AG08396 (cell line): Measurements from ENCODE around the gene LOXL4.
"Not testable (repeated sequence)": the region's sequence is repeated elsewhere in the genome, so short reads cannot be mapped to it uniquely, and the experiment has no call there.

Source experiments
- DNase-seq: peaks from one replicate; pipeline ENCODE4 v3.0.0; 2012; ENCODE audit warnings: low spot score, mixed read lengths

LOXL4 gene

DNA sequence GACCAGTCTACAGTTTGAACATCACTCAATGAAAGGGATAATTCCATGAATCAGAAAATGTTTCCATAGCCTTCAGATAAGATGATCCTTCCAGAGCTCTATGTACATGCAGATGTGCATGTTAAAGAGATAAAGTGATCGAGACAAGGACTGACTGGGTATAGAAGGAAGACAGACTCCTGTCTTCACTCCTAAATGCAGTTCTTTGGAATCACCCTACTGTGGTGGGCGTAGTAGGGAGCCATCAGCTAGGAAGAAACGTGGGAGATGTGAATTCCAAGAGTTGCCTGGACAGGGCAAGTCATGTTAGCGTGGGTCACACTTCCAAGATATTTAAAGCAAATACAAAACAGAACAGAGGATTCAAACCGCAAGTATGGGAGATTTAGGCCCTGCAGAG is 23.9 kb downstream of the LOXL4 start:
- DNase-seq, result peak; percentile 4

DNA sequence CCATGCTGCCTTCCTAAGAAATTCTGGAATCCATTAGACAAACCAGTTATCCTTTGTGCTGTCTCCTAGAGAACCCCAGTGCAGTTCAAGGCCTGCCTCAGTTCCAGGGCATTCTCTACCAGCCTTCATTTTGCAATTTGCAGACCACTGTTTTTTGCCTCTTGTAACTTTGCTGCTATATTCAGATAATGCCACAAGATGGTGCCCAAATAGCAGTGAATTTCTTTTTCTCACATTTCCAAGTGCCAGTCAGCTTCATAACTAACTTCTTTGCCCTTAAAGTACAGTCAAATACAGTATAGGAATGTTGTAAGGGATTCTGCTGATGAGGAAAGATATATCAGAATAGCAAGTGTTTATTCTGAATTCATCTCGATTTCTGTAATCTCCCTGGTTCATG is 25.2 kb downstream of the LOXL4 start:
- peak; percentile 23 for DNase-seq

DNA sequence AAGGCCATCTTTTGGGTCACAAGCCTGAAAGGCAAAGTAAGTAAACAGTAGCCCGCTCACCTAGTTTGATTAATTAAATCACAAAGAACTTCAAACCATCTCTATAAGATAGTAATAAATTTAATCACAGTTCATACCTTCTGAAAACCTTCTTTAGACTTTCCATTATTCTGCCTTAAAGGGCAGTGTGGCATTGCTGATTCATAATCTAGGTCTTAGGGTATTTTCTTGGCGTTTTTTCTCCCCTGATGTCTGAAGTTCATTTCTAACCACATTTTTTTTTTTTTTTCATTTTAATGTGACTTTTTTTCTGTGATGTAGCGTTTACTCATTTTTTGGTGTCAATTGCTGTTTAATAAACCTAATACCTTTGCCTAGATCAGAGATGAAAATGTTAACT is 27.5 kb downstream of the LOXL4 start:
- DNase-seq, result no peak

DNA sequence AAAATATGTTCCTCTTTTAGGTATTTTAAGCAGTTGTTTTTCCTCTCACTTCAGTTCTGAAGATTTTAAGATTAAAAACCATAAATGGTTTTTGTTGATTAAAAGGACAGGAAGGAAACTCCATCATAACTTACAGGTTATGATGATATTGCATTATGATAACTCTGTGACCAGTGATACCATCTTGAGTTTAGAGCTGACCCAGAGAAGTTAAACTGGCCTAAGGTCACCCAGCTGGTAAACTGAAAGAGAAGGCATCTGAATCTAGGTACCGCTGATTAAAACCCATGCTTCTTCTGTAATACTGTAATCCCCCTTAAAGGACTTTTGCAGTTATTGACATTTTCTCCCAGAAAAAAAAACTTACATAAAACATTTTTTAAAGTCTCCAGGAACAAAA is 29.6 kb downstream of the LOXL4 start:
- DNase-seq, result no peak

DNA sequence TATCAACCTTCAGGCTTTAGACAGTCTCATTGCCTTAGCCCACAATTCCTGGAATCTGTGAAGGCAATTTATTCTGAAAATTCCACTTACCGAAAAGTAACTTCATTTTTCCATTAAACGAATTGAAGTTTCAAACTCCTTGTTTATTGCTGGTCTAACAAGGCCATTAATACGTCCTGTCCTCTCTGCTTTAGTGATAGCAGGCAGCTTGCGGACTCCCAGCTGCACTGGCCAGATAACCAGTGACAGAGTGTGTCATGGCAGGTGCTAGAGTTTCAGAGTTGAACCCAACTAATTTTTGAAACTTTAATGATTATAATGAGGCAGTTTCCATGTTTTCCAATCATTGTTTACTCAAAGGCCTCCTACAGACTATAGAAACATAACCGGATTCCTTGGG is 31.1 kb downstream of the LOXL4 start:
- DNase-seq, result no peak

DNA sequence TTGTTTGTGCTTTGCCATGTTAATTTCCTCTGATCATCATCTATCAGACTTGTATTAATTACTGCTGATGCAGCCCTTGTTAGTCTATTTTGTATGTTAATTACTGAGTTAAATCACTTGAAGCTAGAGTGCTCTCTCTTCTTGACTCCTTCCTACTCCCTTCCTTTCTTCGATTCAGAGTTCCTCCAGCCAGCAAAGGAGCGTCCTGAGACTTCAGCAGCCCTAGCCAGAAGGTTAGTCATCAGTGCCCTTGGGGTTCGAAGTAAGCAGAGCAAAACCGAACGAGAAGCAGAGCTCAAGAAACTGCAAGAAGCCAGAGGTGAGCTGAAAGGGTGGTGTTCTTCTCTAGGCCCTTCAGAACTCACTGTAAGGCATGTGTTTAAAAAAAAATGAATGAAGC is 32.1 kb downstream of the LOXL4 start:
- DNase-seq, result no peak

DNA sequence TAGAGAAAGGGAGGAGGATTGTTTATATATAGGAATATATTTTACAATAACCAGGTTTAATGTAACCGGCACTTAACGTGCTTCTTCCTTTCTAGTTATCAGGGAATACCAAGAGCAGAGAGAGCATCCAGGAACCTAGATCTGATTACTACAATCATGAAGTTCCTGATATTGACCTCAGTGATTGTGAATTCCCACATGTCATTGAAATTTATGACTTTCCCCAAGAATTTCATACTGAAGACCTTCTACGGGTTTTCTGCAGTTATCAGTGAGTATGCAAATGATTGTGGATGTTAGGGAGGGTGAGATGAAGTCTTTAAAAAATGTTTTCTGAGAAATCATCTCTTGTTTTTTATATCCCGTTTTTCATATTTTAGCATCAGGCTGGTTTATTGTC is 36.6 kb downstream of the LOXL4 start:
- DNase-seq, result no peak

DNA sequence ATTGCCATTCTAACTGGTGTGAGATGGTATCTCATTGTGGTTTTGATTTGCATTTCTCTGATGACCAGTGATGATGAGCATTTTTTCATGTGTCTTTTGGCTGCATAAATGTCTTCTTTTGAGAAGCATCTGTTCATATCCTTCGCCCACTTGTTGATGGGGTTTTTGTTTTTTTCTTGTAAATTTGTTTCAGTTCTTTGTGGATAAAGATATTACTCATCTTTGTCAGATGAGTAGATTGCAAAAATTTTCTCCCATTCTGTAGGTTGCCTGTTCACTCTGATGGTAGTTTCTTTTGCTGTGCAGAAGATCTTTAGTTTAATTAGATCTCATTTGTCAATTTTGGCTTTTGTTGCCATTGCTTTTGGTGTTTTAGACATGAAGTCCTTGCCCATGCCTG is 39.7 kb downstream of the LOXL4 start:
- DNase-seq, result not testable (repeated sequence)

DNA sequence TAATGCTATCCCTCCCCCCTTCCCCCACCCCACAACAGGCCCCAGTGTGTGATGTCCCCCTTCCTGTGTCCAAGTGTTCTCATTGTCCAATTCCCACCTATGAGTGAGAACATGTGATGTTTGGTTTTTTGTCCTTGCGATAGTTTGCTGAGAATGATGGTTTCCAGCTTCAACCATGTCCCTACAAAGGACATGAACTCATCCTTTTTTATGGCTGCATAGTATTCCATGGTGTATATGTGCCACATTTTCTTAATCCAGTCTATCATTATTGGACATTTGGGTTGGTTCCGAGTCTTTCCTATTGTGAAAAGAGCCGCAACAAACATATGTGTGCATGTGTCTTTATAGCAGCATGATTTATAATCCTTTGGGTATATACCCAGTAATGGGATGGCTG is 40.3 kb downstream of the LOXL4 start:
- not testable (repeated sequence) for DNase-seq

DNA sequence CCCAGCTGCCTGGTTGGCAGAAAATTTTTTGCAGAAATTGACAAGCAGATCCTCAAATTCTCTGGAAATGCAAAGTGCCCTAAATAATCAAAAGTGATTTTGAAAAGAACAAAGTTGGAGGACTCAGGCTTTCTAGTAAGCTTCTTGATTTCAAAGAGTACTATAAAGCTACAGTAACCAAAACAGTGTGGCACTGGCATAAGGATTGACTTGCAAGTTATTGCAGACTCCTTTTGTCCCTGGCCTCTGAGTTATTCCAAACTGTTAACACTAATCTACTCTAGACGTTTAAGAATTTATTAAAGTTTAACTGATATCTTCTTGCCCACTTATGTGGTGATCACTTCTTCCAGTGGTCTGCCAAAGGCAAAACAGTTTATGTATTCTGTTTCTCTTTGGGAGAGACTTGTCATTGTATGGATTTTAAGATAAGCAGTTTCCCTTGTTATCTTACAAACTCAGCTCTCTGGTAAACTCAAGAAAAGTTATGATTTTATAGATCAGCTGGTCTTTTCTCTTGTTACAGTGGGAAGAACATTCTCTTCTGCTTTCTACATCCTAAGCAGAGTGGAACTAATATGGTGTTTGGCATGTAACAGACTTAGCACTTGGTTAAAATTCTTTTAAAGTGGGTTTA is 41.4 kb downstream of the LOXL4 start:
- DNase-seq, result no peak

DNA sequence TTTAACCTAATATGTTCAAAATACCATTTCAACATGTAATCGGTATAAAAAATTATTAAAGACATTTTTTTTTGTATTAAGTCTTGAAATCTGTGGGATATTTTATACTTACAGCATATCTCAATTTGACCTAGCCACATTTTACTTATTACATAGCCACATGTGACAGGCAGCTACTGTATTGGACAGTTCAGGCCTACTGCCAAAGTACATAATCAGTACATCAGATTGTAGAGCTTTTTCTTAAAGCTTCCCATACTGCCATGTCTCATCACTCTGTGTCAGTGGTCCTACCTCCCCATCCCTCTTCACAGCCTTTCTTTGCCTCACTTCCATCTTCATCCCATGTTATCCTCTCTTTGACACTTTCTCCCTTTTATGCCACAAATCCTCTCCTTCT is 43.0 kb downstream of the LOXL4 start:
- no peak for DNase-seq

DNA sequence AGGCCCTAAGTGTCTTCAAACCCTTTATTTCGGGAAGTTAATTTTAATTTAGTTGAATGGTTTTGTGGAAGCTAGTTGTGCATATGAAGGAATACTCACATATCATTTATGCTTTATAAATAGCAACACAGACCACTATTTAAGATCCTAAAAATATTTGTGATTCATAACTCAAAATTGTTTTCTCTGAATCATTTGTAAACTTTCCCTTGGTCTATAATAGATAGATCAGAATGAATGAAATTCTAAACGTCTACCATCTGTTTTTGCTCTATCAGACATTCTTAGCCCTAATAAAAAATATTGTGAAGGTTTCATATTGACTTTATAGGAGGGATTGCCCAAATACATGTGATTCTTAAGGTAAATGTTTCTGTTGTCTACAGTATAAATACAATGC is 43.5 kb downstream of the LOXL4 start:
- DNase-seq, result no peak

DNA sequence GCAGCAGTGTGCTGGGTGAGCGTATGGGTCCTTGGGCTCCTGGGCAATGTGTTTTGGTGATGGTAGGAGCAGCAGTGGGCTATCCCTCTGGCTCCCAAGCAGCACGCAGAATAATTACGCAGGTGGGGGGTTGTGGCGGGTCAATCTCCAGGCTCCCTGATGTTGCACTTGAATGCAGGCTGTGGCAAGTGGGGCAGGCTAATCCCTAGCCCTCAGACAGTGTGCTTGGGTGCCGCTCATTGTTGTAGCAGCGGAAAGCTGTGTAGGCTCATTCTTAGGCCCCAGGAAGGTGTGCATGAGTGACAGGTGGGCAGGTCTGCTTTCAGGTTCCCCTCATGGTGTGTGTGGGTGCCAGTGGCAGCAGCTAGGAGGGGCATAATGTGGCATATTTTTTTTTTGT is 44.1 kb downstream of the LOXL4 start:
- no peak for DNase-seq

DNA sequence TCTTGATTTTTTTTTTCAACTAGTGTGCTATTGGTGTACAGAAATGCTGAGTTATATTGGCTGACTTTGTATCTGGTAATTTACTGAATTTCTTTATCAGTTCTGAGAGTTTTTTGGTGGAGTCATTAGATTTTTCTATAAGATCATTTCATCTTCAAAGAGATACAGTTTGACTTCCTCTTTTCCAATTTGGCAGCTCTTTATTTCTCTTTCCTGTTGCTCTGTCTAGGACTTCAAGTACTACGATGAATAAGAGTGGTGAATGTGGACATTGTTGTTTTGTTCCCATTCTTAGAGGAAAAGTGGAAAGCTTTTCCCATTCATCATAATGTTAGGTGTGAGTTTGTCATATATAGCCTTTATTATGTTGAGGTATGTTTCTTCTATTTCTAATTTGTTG is 50.2 kb downstream of the LOXL4 start:
- no peak for DNase-seq

DNA sequence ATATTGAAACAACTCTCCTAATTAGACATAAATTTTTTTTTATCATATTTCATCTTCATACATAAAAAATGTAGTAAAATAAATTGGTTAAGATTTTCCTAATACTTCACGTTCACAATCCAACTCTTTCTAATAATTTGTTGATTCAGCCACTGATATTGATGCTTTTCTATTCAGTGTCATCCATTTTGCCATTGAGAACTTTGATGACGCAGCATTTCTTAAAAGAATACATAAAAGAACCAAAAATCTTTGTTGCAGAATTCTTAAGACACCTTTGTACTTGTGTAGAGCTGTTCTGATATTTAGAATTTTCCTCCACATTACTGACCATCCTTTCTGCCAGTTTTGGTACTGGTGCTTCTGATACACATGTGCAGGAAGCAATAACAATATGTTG is 52.6 kb downstream of the LOXL4 start:
- DNase-seq, result no peak

DNA sequence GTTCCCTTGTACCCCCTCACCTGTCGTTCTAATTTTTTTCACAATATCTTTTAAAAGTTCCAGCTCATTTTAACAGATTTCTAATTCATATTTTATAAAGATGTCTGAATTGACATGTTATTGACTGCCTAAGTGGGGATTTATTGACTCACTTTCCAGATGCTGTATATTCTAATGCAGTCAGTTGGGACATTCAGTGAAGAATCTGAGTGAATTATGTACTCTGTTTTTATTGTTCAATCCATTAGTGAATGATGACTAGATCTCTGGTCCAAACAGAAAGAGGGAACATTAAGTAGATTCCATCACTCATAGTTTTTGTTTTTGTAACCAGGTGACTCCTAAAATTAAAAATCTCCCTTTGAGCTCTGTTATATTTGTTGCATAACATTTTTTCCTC is 54.3 kb downstream of the LOXL4 start:
- DNase-seq, result no peak

DNA sequence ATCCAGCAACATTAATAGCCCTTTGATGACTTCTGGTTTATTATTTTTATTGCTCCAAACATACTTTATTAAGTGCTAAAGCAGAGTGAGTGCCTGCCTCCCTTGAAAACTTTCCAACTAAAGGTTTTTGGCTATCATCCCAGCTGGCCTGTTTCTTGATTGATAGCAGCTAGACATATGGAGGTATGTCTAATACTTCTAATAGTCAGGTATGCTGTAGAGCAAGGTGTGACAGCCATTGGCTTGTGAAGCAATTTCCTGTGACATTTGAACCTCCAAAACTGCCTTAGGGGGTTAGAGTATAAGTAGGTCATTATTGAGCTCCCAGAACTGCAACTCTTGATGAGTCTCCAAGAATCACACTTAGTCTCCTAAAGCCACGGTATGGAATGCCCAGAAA is 55.8 kb downstream of the LOXL4 start:
- DNase-seq, result no peak

DNA sequence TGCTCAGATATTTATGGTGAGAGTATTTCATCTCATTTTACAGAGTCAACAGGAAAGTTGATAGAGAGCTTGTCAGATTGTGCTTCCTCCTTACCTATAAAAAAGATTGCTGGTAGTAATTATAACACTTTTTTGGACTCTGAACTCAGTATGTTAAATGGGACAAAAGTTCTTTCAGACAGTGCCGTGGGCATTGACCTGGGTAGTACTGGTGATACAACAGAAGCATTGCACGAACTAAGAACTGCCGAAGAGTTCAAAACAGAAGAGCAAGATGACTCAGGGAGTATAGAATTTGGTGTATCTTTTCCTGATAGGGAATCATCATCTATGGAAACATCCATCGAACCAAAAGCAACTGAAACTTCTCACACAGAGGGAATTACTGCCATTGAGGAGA is 58.6 kb downstream of the LOXL4 start:
- no peak for DNase-seq

DNA sequence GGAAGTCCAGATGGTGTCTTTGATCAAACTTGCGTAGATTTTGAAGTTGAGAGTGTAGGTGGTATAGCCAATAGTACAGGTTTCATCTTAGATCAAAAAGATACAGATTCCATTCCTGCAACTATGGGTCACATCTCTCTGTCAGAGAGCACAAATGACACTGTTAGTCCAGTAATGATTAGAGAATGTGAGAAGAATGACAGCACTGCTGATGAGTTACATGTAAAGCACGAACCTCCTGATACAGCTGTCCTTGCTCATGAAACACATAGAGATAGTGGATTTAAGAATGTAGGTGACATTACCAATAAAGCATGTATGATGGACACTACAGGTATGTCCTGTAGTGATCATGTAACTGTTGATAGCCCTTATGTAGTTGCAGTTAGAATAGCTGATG is 59.1 kb downstream of the LOXL4 start:
- DNase-seq, result no peak

DNA sequence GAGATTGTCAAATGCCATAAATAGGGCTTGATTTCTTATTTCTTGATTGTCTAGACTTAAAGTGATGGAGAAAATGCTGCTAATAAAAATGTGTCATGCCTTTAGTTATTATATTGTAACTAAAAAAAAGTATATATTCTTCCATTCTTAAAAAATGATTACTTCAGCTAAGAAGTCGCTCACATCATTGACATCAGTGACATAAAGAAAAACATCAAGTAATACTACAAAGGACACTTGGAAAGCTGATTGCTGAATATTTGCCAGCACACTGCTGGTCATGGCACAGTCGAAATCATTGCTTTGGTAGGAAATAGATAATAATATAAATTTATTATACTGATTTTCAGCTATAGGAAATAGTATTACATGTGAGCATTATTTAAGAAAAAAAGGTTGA is 62.6 kb downstream of the LOXL4 start:
- no peak for DNase-seq

DNA sequence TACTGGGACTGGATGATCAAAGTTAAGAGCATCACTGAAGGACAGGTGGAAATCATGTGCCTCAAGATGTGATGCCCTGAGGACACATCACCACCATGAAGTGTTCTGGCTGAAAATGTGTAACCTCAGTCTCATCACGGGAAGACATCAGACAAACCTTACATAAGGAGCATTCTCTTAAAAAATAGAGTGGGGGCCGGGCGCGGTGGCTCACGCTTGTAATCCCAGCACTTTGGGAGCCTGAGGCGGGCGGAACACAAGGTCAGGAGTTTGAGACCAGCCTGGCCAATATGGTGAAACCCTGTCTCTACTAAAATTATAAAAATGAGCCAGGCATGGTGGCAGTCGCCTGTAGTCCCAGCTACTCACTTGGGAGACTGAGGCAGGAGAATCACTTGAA is 65.6 kb downstream of the LOXL4 start:
- DNase-seq, result no peak

DNA sequence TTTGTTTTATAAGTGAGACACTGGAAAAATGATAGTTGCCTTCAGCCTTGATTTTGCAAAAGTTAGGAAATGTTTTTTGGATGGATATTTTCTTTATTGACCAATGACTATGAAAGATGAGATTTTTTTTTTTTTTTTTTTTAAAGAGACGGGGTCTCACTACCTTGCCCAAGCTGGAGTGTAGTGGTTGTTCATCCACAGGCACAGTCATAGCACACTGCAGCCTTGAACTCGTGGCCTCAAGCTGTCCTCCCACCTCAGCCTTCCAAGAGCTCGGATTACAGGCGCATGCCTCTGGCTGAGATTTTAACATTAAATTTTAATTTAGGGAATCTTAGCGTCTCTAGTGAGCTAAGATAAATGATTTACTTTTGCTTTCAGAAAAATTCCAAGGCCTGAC is 66.2 kb downstream of the LOXL4 start:
- no peak for DNase-seq
